ENCODE data around the gene TMEM263.
"Not testable (repeated sequence)": the region's sequence is repeated elsewhere in the genome, so short reads cannot be mapped to it uniquely, and the experiment has no call there.

Gene TMEM263

DNA sequence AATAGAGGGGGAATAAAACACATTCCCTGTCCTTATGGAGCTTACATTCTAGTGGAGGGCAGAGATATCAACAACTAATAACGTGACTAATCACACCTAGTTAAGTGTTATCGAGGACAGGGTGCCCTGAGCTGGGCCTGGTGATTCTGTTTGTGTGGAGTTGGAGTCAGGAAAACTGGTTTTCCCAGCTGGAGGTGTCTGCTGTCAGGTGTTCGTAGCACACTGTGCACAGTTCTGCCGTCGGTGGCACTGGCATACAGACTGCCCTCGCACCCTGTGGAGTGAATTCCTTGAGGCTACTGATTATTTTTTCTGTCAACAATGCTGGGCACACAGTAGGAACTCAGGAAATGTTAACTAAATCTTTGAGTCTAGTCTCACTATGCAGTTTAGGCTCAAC is 32.1 kb downstream of the TMEM263 start:
- no peak for DNase-seq

DNA sequence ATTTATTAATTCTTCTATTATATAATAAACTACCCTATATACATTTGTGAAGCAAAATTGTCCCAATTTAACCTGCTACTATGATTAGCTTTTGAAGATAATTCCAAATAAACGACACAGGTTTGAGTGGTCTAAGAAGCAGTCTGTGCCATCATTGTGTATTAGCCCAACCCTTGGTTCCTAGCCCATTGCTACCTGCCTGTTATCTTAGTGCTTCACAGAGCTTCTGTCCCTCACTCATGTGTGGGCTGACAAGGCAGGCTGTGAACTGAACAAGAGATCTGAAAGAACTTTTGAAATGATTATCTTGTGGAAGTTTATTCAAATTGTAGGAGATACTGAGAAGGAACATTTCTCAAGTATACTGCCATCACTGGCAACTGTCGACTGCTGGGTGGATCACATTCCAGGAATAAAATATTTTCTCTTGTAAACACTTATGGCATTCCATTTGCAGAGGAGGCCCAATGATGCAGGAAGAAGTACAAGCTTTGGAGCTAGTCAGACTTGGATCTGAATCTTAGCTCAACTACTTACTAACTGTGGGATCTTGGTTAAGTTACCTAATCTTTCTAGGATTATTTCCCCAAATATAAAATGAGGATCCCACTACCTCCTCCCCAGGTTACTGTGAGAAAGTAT is 39.0 kb downstream of the TMEM263 start:
- DNase-seq, result no peak

DNA sequence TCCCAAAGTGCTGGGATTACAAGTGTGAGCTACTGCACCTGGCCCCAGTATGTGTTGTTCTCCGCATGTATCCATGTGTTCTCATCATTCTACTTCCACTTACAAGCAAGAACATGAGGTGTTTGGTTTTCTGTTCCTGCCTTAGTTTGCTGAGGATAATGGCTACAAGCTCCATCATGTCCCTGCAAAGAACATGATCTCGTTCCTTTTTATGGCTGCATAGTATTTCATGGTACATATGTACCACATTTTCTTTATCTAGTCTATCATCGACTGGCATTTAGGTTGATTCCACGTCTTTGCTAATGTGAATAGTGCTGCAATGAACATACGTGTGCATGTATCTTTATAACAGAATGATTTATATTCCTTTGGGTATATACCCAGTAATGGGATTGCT is 40.4 kb downstream of the TMEM263 start:
- not testable (repeated sequence) for DNase-seq

DNA sequence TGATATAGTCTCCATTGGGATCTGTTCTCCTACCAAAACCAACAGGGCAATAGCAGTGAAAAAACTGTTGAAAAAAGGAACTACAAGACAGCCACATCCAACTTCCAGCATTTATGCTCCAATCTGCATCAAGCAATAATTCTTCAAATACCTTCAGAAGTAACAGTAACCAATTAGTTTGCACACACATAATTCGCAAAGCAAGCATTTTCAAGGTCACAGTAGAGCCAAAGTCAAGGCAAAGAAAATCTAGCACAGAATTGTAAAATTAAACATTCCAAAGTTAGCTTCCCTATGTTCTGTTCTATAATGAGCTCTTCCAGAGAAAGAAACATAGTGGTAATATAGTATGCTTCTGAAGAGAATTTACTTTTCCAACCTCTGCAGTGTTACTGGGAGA is 42.2 kb downstream of the TMEM263 start:
- DNase-seq, result no peak

DNA sequence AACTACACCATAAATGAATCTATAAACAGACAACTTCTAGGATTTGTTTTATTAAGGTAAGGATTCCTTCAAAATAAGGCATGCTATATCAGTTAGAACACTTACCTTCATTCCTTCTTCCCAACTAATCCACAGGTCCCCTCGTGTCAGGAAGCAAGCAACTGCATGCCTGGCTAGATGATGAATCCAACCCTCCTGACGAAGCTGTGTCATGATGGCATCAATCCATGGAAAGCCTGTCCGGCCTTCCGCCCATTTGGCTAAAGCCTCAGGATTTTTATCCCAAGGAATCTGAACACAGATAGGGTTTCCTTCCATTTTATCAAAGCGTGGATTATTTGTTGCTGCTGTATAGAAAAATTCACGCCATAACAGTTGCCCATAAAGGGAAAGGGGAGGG is 43.7 kb downstream of the TMEM263 start:
- no peak for DNase-seq

DNA sequence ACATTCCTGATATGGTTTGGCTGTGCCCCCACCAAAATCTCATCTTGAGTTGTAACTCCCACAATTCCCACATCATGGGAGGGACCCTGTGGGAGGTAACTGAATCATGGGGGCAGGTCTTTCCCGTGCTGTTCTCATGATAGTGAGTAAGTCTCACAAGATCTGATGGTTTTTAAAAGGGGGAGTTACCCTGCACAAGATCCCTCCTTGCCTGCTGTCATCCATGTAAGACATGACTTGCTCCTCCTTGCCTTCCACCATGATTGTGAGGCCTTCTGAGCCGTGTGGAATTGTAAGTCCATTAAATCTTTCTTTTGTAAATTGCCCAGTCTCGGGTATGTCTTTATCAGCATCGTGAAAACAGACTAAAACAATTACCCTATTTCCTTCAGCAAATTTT is 47.0 kb downstream of the TMEM263 start:
- not testable (repeated sequence) for DNase-seq

DNA sequence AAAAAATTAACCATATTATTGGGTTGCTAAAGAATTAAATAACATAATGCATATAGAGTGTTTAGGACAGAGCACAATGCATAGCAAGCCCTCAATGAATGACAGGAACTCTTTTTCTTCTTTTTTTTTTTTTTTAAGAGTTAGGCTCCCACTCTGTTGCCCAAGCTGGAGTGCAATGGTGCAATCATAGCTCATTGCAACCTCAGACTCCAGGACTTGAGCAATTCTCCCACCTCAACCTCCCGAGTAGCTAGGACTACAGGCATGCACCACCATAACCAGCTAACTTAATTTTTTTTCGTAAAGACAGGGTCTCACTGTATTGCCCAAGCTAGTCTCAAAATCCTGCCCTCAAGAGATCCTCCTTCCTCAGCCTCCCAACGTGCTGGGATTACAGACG is 51.7 kb downstream of the TMEM263 start:
- no peak for DNase-seq

DNA sequence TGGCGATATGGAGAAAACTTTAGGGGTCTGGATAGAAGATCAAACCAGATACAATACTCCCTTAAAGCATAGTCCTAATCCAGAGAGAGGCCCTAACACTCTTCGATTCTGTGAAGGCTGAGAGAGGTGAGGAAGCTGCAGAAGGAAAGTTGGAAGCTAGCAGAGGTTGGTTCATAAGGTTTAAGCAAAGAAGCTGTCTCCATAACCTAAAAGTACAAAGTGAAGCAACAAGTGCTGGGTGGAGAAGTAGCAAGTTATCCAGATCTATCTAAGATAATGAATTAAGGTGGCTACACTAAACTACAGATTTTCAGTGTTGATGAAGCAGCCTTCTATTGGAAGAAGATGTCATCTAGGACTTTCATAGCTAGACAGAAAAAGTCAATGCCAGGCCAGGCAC is 55.8 kb downstream of the TMEM263 start:
- DNase-seq, result no peak

DNA sequence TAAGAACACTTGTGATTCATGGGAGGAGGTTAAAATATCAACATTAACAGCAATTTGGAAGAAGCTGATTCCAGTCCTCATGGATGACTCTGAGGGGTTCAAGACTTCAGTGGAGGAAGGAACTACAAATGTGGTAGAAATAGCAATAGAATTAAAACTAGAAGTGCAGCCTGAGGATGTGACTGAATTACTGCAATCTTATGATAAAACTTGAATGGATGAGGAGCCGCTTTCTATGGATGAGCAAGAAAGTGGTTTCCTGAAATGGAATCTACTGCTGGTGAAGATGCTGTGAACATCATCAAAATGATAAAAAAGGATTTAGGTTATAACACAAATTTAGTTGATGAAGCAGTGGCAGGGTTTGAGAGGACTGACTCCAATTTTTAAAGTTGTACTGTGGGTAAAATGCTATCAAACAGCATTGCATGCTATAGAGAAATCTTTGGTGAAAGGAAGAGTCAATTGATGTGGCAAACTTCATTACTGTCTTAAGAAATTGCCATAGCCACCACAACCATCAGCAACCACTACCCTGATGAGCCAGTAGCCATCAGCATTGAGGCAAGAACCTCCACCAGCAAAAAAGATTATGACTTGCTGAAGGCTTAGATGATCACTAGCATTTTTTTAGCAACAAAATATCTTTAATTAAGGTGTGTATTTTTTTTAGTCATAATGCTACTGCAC is 57.2 kb downstream of the TMEM263 start:
- DNase-seq, result no peak

DNA sequence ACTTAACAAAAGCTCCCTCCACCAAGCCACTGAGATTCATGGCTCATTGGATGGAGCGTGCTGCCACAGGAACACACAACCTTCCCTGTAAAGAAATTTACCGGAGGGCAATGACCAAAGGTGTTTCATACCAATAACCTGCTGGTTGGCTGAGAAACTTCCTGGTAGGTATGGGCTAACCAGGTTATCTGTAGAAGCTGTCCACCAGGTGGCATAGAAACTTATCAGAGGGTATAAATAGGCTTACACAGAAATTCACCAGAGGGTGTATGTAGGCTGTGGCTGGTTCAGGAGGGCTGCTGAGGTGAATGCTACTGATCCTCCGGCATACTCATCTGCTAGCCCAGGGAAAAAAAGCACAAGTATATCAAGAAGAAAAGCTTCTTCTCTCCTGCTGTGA is 58.3 kb downstream of the TMEM263 start:
- no peak for DNase-seq

DNA sequence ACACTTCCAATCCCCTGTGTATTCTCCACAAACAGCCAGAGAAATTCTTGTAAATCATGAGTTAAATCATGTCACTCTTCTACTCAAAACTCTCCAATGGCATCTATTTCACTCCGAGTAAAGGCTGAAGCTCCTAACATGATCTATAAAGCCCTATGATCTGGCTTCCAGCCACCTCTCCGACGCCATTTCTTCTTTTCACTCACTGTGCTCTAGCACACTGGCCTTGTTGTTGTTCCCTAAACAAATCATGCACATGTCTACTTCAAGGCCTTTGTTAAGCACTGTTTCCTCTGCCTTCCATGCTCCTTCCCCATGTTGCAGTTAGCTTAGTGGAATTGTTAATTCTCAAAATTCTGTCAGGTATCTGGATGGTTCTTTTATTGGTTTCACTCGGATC is 61.3 kb downstream of the TMEM263 start:
- no peak for DNase-seq

DNA sequence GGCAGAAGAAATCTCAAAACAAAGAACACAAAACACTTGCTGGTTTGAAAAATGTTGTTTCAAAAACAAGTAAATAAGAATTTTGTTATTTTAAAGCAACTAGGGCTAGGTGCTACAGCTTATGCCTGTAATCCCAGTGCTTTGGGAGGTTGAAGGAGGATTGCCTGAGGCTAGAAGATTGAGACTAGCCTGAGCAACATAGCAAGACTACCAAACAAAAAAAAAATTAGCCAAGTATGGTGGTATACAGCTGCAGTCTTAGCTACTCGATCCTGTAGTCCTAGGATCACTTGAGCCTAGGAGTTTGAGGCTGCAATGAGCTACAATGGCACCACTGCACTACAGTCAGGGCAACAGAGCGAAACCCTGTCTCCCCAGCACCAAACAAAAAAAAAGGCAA is 63.8 kb downstream of the TMEM263 start:
- DNase-seq, result no peak

Data from activated CD8-positive, alpha-beta memory T cell treated with anti-CD3 and anti-CD28 coated beads, Interleukin-2, amount 50 U/mL, for 4 hours (primary cell).